Cardiac muscle cell (in vitro differentiated cells and primary cell): ENCODE data around the gene LDLR. TPM values are rescaled to one million over a fixed set of nuclear protein-coding genes. Genes with fewer than 3 reads are reported as not detected.
"Not testable (repeated sequence)": the region's sequence is repeated elsewhere in the genome, so short reads cannot be mapped to it uniquely, and the experiment has no call there.

Experiments
- DNase-seq, 2 donors: peaks; one replicate each; pipeline versions ENCODE4 v3.0.0 to v3.0.0-alpha.2; 2010 to 2017; ENCODE audit warnings: low read depth in 1 of 2, low spot score in 1 of 2
- H3K27ac ChIP-seq: fragments of 200-600 bp; sonication (generic); 2 replicates; pipeline ENCODE4 v1.5.1; 2016
- H3K27me3 ChIP-seq: fragments of 200-600 bp; sonication (generic); 2 replicates; pipeline ENCODE4 v1.6.0; 2016; ENCODE audit warnings: control low read depth
- H3K36me3 ChIP-seq: fragments of 200-600 bp; sonication (generic); 2 replicates; pipeline ENCODE4 v1.5.1; 2016; ENCODE audit warnings: control low read depth
- H3K4me1 ChIP-seq: fragments of 200-600 bp; sonication (generic); 2 replicates; pipeline ENCODE4 v1.8.1; 2017; ENCODE audit warnings: low read depth, mild to moderate bottlenecking, mixed run types
- H3K4me3 ChIP-seq: fragments of 200-600 bp; sonication (generic); 2 replicates; pipeline ENCODE4 v1.5.1; 2016; ENCODE audit warnings: mild to moderate bottlenecking
- H3K9me3 ChIP-seq: fragments of 200-600 bp; sonication (generic); 2 replicates; pipeline ENCODE4 v1.5.1; 2017; ENCODE audit warnings: low read depth, mild to moderate bottlenecking, control low read depth
- CTCF ChIP-seq: IDR thresholded peaks from 2 replicates; pipeline ENCODE4 v1.5.1; 2012; ENCODE audit warnings: low read depth, mild to moderate bottlenecking, low read length
- polyA plus RNA-seq: library from polyadenylated mRNA; unstranded; fragments of >200 nt; fragmentation: Nextera tagmentation; extraction: Ambion mirVana; gene quantifications from 2 replicates; pipeline ENCODE4 v1.2.1, GENCODE V29; 2016
- total RNA-seq: library from RNA; depleted of rRNA; stranded (reverse); fragments of >200 nt; gene quantifications from 2 replicates; pipeline ENCODE4 v1.2.3, GENCODE V29; 2016

Gene LDLR
- total and polyA plus RNA-seq, 2 experiments from 2014 or later, result 98.6 to 107 TPM

- H3K4me3 ChIP-seq, result no peak overlapping the region
- no peaks in the 10 kb centered on the region for H3K27me3 ChIP-seq
- no peak for TF ChIP-seq CTCF
- H3K36me3 ChIP-seq, result peaks cover 81% of the 10 kb centered on the region
- H3K27ac ChIP-seq, result no peak overlapping the region
- no peaks in the 10 kb centered on the region for H3K9me3 ChIP-seq
- no peaks in the 10 kb centered on the region for H3K4me1 ChIP-seq
- no peak for DNase-seq
These were observed 27.2 kb downstream of the LDLR start for GRCh38 chr19:11116507-11116906.

- not testable (repeated sequence) for H3K4me1 ChIP-seq, H3K27ac ChIP-seq, H3K27me3 ChIP-seq, H3K9me3 ChIP-seq, DNase-seq, H3K4me3 ChIP-seq
- H3K36me3 ChIP-seq, result peaks cover 76% of the 10 kb centered on the region
These were observed 32.7 kb downstream of the LDLR start for GRCh38 chr19:11121963-11122362.

GRCh38 chr19:11123114-11123513 is 33.9 kb downstream of the LDLR start:
- H3K27ac ChIP-seq, result peak overlapping the region; percentile 17
- no peaks in the 10 kb centered on the region for H3K4me1 ChIP-seq
- no peaks in the 10 kb centered on the region for H3K9me3 ChIP-seq
- DNase-seq, result no peak
- H3K4me3 ChIP-seq, result no peak overlapping the region
- H3K27me3 ChIP-seq, result no peaks in the 10 kb centered on the region
- no peak for TF ChIP-seq CTCF
- H3K36me3 ChIP-seq, result peaks cover 74% of the 10 kb centered on the region

- not testable (repeated sequence) for H3K27ac ChIP-seq, DNase-seq, H3K9me3 ChIP-seq, H3K4me1 ChIP-seq, H3K4me3 ChIP-seq, H3K27me3 ChIP-seq
- H3K36me3 ChIP-seq, result peaks cover 77% of the 10 kb centered on the region
These were observed 34.9 kb downstream of the LDLR start for GRCh38 chr19:11124157-11124556.

GRCh38 chr19:11125994-11126685 is 36.9 kb downstream of the LDLR start:
- Histone ChIP-seq H3K9me3 (no peaks in the 10 kb centered on the region), H3K4me1 (no peaks in the 10 kb centered on the region), H3K36me3 (peaks cover 70% of the 10 kb centered on the region), H3K4me3 (no peak overlapping the region), H3K27ac (no peak overlapping the region), H3K27me3 (no peaks in the 10 kb centered on the region)
- peak; percentile 83 to 84 for DNase-seq
- peak; percentile 70 for TF ChIP-seq CTCF

- Histone ChIP-seq H3K4me1 (no peaks in the 10 kb centered on the region), H3K4me3 (no peak overlapping the region), H3K36me3 (peaks cover 77% of the 10 kb centered on the region), H3K9me3 (no peaks in the 10 kb centered on the region), H3K27ac (peak overlapping the region; percentile 23), H3K27me3 (no peaks in the 10 kb centered on the region)
- DNase-seq, result no peak
- no peak for TF ChIP-seq CTCF
These were observed 38.6 kb downstream of the LDLR start for GRCh38 chr19:11127905-11128304.
